Heart right ventricle (tissue), 16 donors: ENCODE results near the gene ECSCR. TPM values are rescaled to one million over a fixed set of nuclear protein-coding genes. Genes with fewer than 3 reads are reported as not detected.
A peak's percentile ranks its signal among the peaks of the same experiment; 100 is the strongest.
"Not testable (repeated sequence)": the region's sequence is repeated elsewhere in the genome, so short reads cannot be mapped to it uniquely, and the experiment has no call there.

ENCODE experiments used
- ATAC-seq, 8 donors: fragments of 200-7000 bp; cut with Tn5 transposase; one replicate each; pipeline ENCODE4 v1.9.1; 2020; ENCODE audit warnings: mild to moderate bottlenecking in 8 of 8, moderate library complexity in 8 of 8, moderate number of reproducible peaks in 1 of 8
- DNase-seq, 2 donors: peaks; one replicate each; pipeline ENCODE4 v3.0.0-alpha.2; 2020
- H3K27ac ChIP-seq, 10 donors: fragments of 200-600 bp; sonication (generic) in 2 of 10; one replicate each; pipeline versions ENCODE4 v1.5.0 to v1.8.0; 2020 to 2022; ENCODE audit warnings: mild to moderate bottlenecking in 3 of 10
- H3K27me3 ChIP-seq, 7 donors: fragments of 200-600 bp; one replicate each; pipeline ENCODE4 v1.8.0; 2021 to 2022; ENCODE audit warnings: mild to moderate bottlenecking in 2 of 7
- H3K36me3 ChIP-seq, 9 donors: fragments of 200-600 bp; sonication (generic) in 1 of 9; one replicate each; pipeline versions ENCODE4 v1.5.0 to v1.8.0; 2020 to 2022; ENCODE audit warnings: mild to moderate bottlenecking in 2 of 9
- H3K4me1 ChIP-seq, 9 donors: fragments of 200-600 bp; sonication (generic) in 1 of 9; one replicate each; pipeline versions ENCODE4 v1.5.0 to v1.8.0; 2020 to 2022; ENCODE audit warnings: mild to moderate bottlenecking in 4 of 9
- H3K4me3 ChIP-seq, 10 donors: fragments of 200-600 bp; sonication (generic) in 2 of 10; one replicate each; pipeline versions ENCODE4 v1.5.0 to v1.8.0; 2020 to 2022; ENCODE audit warnings: mild to moderate bottlenecking in 7 of 10, moderate library complexity in 2 of 10
- H3K9me3 ChIP-seq, 11 donors: fragments of 200-600 bp in 10 of 11; sonication (generic) in 2 of 11; one replicate each; pipeline versions ENCODE4 v1.5.0 to v1.8.0; 2013 to 2022; ENCODE audit warnings: mild to moderate bottlenecking in 2 of 11, control low read depth in 1 of 11, moderate library complexity in 1 of 11
- CTCF ChIP-seq, 9 donors: fragments of 200-600 bp; sonication (generic) in 2 of 9; IDR thresholded peaks; one replicate each; pipeline versions ENCODE4 v1.5.0 to v1.8.0; 2021 to 2022; ENCODE audit warnings: antibody characterized with exemption in 9 of 9, mild to moderate bottlenecking in 5 of 9, moderate library complexity in 1 of 9
- WGBS, 2 donors: extraction: QIAGEN DNeasy Blood & Tissue Kit; methylation state at CpG; one replicate each; pipeline ENCODE4 v1.1.7; 2013; ENCODE audit warnings: inconsistent platforms in 1 of 2; 5-methylcytosine and 5-hydroxymethylcytosine counted together
- intact Hi-C, 10 donors: fragments of 100-400 bp; cut with DNase I; formaldehyde crosslinking; loops; one replicate each; pipeline versions ENCODE4 v1.11.1 to v1.14.2; 2022
- polyA plus RNA-seq, 2 donors: library from polyadenylated mRNA; stranded (reverse); fragments of 200-250 nt; gene quantifications; one replicate each; pipeline ENCODE4 v1.2.3, GENCODE V29; 2013
- total RNA-seq, 10 donors: library from RNA; stranded (reverse); fragmentation: NEBNext Ultra II Directional in 3 of 10; extraction: Animal tissue kit (Norgen Biotek cat#: 25700) in 3 of 10; gene quantifications; one replicate each; pipeline versions ENCODE4 v1.2.1 to v1.2.4, GENCODE V29; 2021 to 2023
- donor health status: Arrhythmogenic right ventricular cardiomyopathy.
- donor health status: ischemic (EF 13 %, LVEDD 7.1; RV severe dilation, severe dysfunction).
- donor health status: healthy with polysubstance abuse.
- donor health status: DM: no; HTN: yes; CAD: no.
- donor health status: DM: no; HTN: no; CAD: no.
- donor health status: ischemic (EF 25% LVEDD 6.9; RV normal size, moderate dysfunction).
- donor health status: ischemic (EF 25% LVEDD 5.7; RV mildly dilated, moderate dysfunction).
- donor health status: healthy.
- donor health status: DM: yes; HTN: yes; CAD: no.
- donor health status: Ischemic cardiomyopathy.
- donor health status: ischemic (EF 35%, LVEDD 5.7; RV mildly dilated, moderate dysfunction).
- donor health status: nonischemic (EF 11% LVEDD 7.7; RV severe dilation, severe dysfunction).
- donor health status: DM: yes; HTN: yes; CAD: no.
- donor health status: PGD.
- donor health status: ischemic (EF 29% LVEDD 5.4; RV normal size, mild dysfunction).
- donor health status: nonischemic (EF 23%, LVEDD 6.1; RV moderate dilation, normal function).

Gene ECSCR
- total and polyA plus RNA-seq, 12 donors, result 11.0 to 64.2 (median 19.2) TPM

- Histone ChIP-seq H3K4me3 (no peak overlapping the region), H3K9me3 (no peaks in the 10 kb centered on the region), H3K4me1 (peaks cover 9 to 40% (median 29%) of the 10 kb centered on the region in 9 donors), H3K36me3 (peaks cover 0 to 37% (median 0%) of the 10 kb centered on the region in 9 donors), H3K27ac (peak overlapping the region in 5 of 10 donors; percentile 1 to 36 (median 7)), H3K27me3 (no peaks in the 10 kb centered on the region)
- ATAC-seq (no peak), DNase-seq (no peak)
- intact Hi-C loops, result no loop called here
- WGBS, 2 donors, result 61 to 62% methylated on average over 6 of the region's 6 CpGs
- TF ChIP-seq CTCF (IDR thresholded peaks at IDR 0.05), result no peak
Observed at GRCh38 chr5:139410121-139410992, 52.2 kb downstream of the ECSCR start.

- intact Hi-C loops, H3K9me3 ChIP-seq: not testable (repeated sequence)
- 81 to 91% methylated on average over 5 of the region's 5 CpGs for WGBS, 2 donors
Observed at GRCh38 chr5:139409116-139409515, 53.4 kb downstream of the ECSCR start.

GRCh38 chr5:139408191-139408590 lies 54.4 kb downstream of the ECSCR start:
- ATAC-seq (no peak), DNase-seq (no peak)
- peaks cover 3 to 32% (median 21%) of the 10 kb centered on the region in 9 donors for H3K4me1 ChIP-seq
- no peak overlapping the region for H3K27ac ChIP-seq
- intact Hi-C loops, result no loop called here
- 92 to 95% methylated on average over 7 of the region's 7 CpGs for WGBS, 2 donors
- no peak overlapping the region for H3K4me3 ChIP-seq
- no peaks in the 10 kb centered on the region for H3K27me3 ChIP-seq
- peaks cover 0 to 30% (median 0%) of the 10 kb centered on the region in 9 donors for H3K36me3 ChIP-seq
- TF ChIP-seq CTCF (IDR thresholded peaks at IDR 0.05), result no peak
- no peaks in the 10 kb centered on the region for H3K9me3 ChIP-seq

More at GRCh38 chr5:139409116-139409515, 53.4 kb downstream of the ECSCR start:
- not testable (repeated sequence) for H3K27me3 ChIP-seq, ATAC-seq, H3K27ac ChIP-seq, H3K4me3 ChIP-seq, DNase-seq
- Histone ChIP-seq H3K4me1 (peaks cover 0 to 36% (median 24%) of the 10 kb centered on the region in 9 donors), H3K36me3 (peaks cover 0 to 37% (median 0%) of the 10 kb centered on the region in 9 donors)

GRCh38 chr5:139407517-139407916 lies 55.0 kb downstream of the ECSCR start:
- no peak for DNase-seq
- Histone ChIP-seq H3K9me3 (no peaks in the 10 kb centered on the region), H3K27me3 (no peaks in the 10 kb centered on the region), H3K4me1 (peaks cover 6 to 38% (median 26%) of the 10 kb centered on the region in 9 donors), H3K4me3 (no peak overlapping the region), H3K36me3 (peaks cover 0 to 23% (median 0%) of the 10 kb centered on the region in 9 donors), H3K27ac (no peak overlapping the region)
- TF ChIP-seq CTCF (IDR thresholded peaks at IDR 0.05), result no peak
- ATAC-seq, result no peak
- intact Hi-C loops, result no loop called here

GRCh38 chr5:139406963-139407362 lies 55.6 kb downstream of the ECSCR start:
- Histone ChIP-seq H3K4me1 (peaks cover 6 to 41% (median 26%) of the 10 kb centered on the region in 9 donors), H3K27ac (no peak overlapping the region), H3K36me3 (peaks cover 0 to 18% (median 0%) of the 10 kb centered on the region in 9 donors), H3K27me3 (no peaks in the 10 kb centered on the region), H3K4me3 (no peak overlapping the region), H3K9me3 (no peaks in the 10 kb centered on the region)
- no peak for DNase-seq
- ATAC-seq, result no peak
- 34 to 51% methylated on average over 2 of the region's 2 CpGs for WGBS, 2 donors
- intact Hi-C loops, result no loop called here
- TF ChIP-seq CTCF (IDR thresholded peaks at IDR 0.05), result no peak
